Measurements from ENCODE around the gene CCDC71L.

GRCh38 chr7:106664343-106664742, 3.4 kb upstream of the CCDC71L start:
- no peak for TF ChIP-seq RCOR1 (IDR thresholded peaks at IDR 0.05; ENCODE audit: insufficient replicate concordance, low read length)
- TF ChIP-seq CTCF (conservative IDR thresholded peaks at IDR 0.05; ENCODE audit: low read depth, low read length) = no peak
- no peak for TF ChIP-seq RFX5 (IDR thresholded peaks at IDR 0.05; ENCODE audit: low read depth, low read length)
- no peak for TF ChIP-seq BHLHE40 (IDR thresholded peaks at IDR 0.05; ENCODE audit: low read depth, low read length)
- no peak for TF ChIP-seq POLR2A (IDR thresholded peaks at IDR 0.05; ENCODE audit: low read depth, low read length)
- TF ChIP-seq CEBPB (IDR thresholded peaks at IDR 0.05; ENCODE audit: low read depth, low read length) = no peak
- no peak for TF ChIP-seq USF2 (IDR thresholded peaks at IDR 0.05; ENCODE audit: low read depth, low read length)

All from IMR-90 (cell line).